IPS DF 4.7 (cell line): ENCODE data around the gene NTM.
"Not testable (repeated sequence)": the region's sequence is repeated elsewhere in the genome, so short reads cannot be mapped to it uniquely, and the experiment has no call there.

Source experiments
- DNase-seq: peaks from one replicate; pipeline ENCODE4 v3.0.0-alpha.2; 2013; ENCODE audit warnings: low spot score; ENCODE audit errors: extremely low read depth

NTM gene

GRCh38 chr11:132293586-132293985 is 923.2 kb downstream of the NTM start:
- DNase-seq: no peak

- no peak for DNase-seq
Observed at GRCh38 chr11:132296946-132297610, 926.7 kb downstream of the NTM start.

GRCh38 chr11:132298357-132298756 is 927.9 kb downstream of the NTM start:
- DNase-seq: no peak

GRCh38 chr11:132300283-132300682 is 929.9 kb downstream of the NTM start:
- no peak for DNase-seq

GRCh38 chr11:132301465-132301864 is 931.0 kb downstream of the NTM start:
- no peak for DNase-seq

GRCh38 chr11:132301900-132302299 is 931.5 kb downstream of the NTM start:
- no peak for DNase-seq

- no peak for DNase-seq
Observed at GRCh38 chr11:132307309-132308020, 937.0 kb downstream of the NTM start.

GRCh38 chr11:132310390-132311375 is 940.3 kb downstream of the NTM start:
- DNase-seq: no peak

- DNase-seq: no peak
Observed at GRCh38 chr11:132311703-132312102, 941.3 kb downstream of the NTM start.

- DNase-seq: no peak
Observed at GRCh38 chr11:132312161-132312560, 941.7 kb downstream of the NTM start.

- DNase-seq: peak; percentile 38
Observed at GRCh38 chr11:132312701-132313111, 942.3 kb downstream of the NTM start.

- DNase-seq: no peak
Observed at GRCh38 chr11:132314911-132315455, 944.6 kb downstream of the NTM start.

- no peak for DNase-seq
Observed at GRCh38 chr11:132315696-132316095, 945.3 kb downstream of the NTM start.

- no peak for DNase-seq
Observed at GRCh38 chr11:132318421-132319157, 948.2 kb downstream of the NTM start.

- DNase-seq: not testable (repeated sequence)
Observed at GRCh38 chr11:132319419-132319818, 949.0 kb downstream of the NTM start.

- DNase-seq: no peak
Observed at GRCh38 chr11:132330515-132330914, 960.1 kb downstream of the NTM start.

- DNase-seq: no peak
Observed at GRCh38 chr11:132332521-132332920, 962.1 kb downstream of the NTM start.

- DNase-seq: no peak
Observed at GRCh38 chr11:132334769-132335280, 964.4 kb downstream of the NTM start.

- DNase-seq: no peak
Observed at GRCh38 chr11:132335311-132335710, 964.9 kb downstream of the NTM start.

GRCh38 chr11:132336781-132337535 is 966.5 kb downstream of the NTM start:
- no peak for DNase-seq
